HEK293 (cell line): ENCODE results near the gene TRIM62.

Experiments used
- CTCF ChIP-seq: fragments of 450-650 bp; formaldehyde crosslinking; IDR thresholded peaks from 2 replicates; pipeline ENCODE4 v1.5.1; 2016; ENCODE audit warnings: missing biosample characterization, missing genetic modification characterization
- GLI4 ChIP-seq: fragments of 450-650 bp; formaldehyde crosslinking; IDR thresholded peaks from 2 replicates; pipeline ENCODE4 v1.5.1; 2016; ENCODE audit warnings: missing biosample characterization, missing genetic modification characterization
- KLF1 ChIP-seq: fragments of 450-650 bp; formaldehyde crosslinking; IDR thresholded peaks from 2 replicates; pipeline ENCODE4 v1.5.1; 2016; ENCODE audit warnings: missing biosample characterization, missing genetic modification characterization
- KLF8 ChIP-seq: fragments of 450-650 bp; formaldehyde crosslinking; IDR thresholded peaks from 2 replicates; pipeline ENCODE4 v1.5.1; 2016; ENCODE audit warnings: missing biosample characterization, missing genetic modification characterization
- MYNN ChIP-seq: fragments of 450-650 bp; formaldehyde crosslinking; IDR thresholded peaks from 2 replicates; pipeline ENCODE4 v1.5.1; 2016; ENCODE audit warnings: missing biosample characterization, missing genetic modification characterization, borderline replicate concordance
- PATZ1 ChIP-seq: fragments of 450-650 bp; formaldehyde crosslinking; IDR thresholded peaks from 2 replicates; pipeline ENCODE4 v1.5.1; 2016; ENCODE audit warnings: missing biosample characterization, missing genetic modification characterization
- RBAK ChIP-seq: fragments of 450-650 bp; formaldehyde crosslinking; IDR thresholded peaks from 2 replicates; pipeline ENCODE4 v1.5.1; 2016; ENCODE audit warnings: missing biosample characterization, missing genetic modification characterization
- REST ChIP-seq: fragments of 450-650 bp; formaldehyde crosslinking; IDR thresholded peaks from 2 replicates; pipeline ENCODE4 v1.5.1; 2016; ENCODE audit warnings: missing biosample characterization, missing genetic modification characterization
- YY1 ChIP-seq: fragments of 450-650 bp; formaldehyde crosslinking; IDR thresholded peaks from 2 replicates; pipeline ENCODE4 v1.5.1; 2018; ENCODE audit warnings: missing biosample characterization, missing genetic modification characterization
- ZBTB48 ChIP-seq: fragments of 450-650 bp; formaldehyde crosslinking; IDR thresholded peaks from 2 replicates; pipeline ENCODE4 v1.5.1; 2016; ENCODE audit warnings: missing biosample characterization, missing genetic modification characterization
- ZNF133 ChIP-seq: fragments of 450-650 bp; formaldehyde crosslinking; IDR thresholded peaks from 2 replicates; pipeline ENCODE4 v1.5.1; 2016; ENCODE audit warnings: missing biosample characterization, missing genetic modification characterization
- ZNF2 ChIP-seq: fragments of 450-650 bp; formaldehyde crosslinking; IDR thresholded peaks from 2 replicates; pipeline ENCODE4 v1.5.1; 2016; ENCODE audit warnings: missing biosample characterization, missing genetic modification characterization
- ZNF211 ChIP-seq: fragments of 450-650 bp; formaldehyde crosslinking; IDR thresholded peaks from 2 replicates; pipeline ENCODE4 v1.5.1; 2016; ENCODE audit warnings: low read depth, missing biosample characterization, missing genetic modification characterization
- ZNF221 ChIP-seq: fragments of 450-650 bp; formaldehyde crosslinking; IDR thresholded peaks from 2 replicates; pipeline ENCODE4 v1.5.1; 2017; ENCODE audit warnings: missing biosample characterization, missing genetic modification characterization, borderline replicate concordance
- ZNF324 ChIP-seq: fragments of 450-650 bp; formaldehyde crosslinking; IDR thresholded peaks from 2 replicates; pipeline ENCODE4 v1.5.1; 2016; ENCODE audit warnings: missing biosample characterization, missing genetic modification characterization
- ZNF341 ChIP-seq: fragments of 450-650 bp; formaldehyde crosslinking; IDR thresholded peaks from 2 replicates; pipeline ENCODE4; 2016; ENCODE audit warnings: low read depth, missing biosample characterization, missing genetic modification characterization
- ZNF513 ChIP-seq: fragments of 450-650 bp; IDR thresholded peaks from 2 replicates; pipeline ENCODE4 v1.5.1; 2018; ENCODE audit warnings: missing biosample characterization, missing genetic modification characterization
- ZNF555 ChIP-seq: fragments of 450-650 bp; formaldehyde crosslinking; conservative IDR thresholded peaks from 2 replicates; pipeline ENCODE4 v1.5.1; 2017; ENCODE audit warnings: missing biosample characterization, mild to moderate bottlenecking, missing genetic modification characterization, inconsistent platforms
- ZNF561 ChIP-seq: fragments of 450-650 bp; IDR thresholded peaks from 2 replicates; pipeline ENCODE4 v1.5.1; 2018; ENCODE audit warnings: missing biosample characterization, missing genetic modification characterization, borderline replicate concordance
- ZNF600 ChIP-seq: fragments of 450-650 bp; formaldehyde crosslinking; IDR thresholded peaks from 2 replicates; pipeline ENCODE4 v1.5.1; 2016; ENCODE audit warnings: missing biosample characterization, missing genetic modification characterization
- ZNF639 ChIP-seq: fragments of 450-650 bp; formaldehyde crosslinking; IDR thresholded peaks from 2 replicates; pipeline ENCODE4 v1.5.1; 2016; ENCODE audit warnings: missing biosample characterization, missing genetic modification characterization
- ZNF707 ChIP-seq: fragments of 450-650 bp; formaldehyde crosslinking; IDR thresholded peaks from 2 replicates; pipeline ENCODE4 v1.5.1; 2016; ENCODE audit warnings: missing biosample characterization, missing genetic modification characterization
- ZNF747 ChIP-seq: fragments of 450-650 bp; formaldehyde crosslinking; IDR thresholded peaks from 2 replicates; pipeline ENCODE4 v1.5.1; 2016; ENCODE audit warnings: missing biosample characterization, missing genetic modification characterization
- ZNF76 ChIP-seq: fragments of 450-650 bp; formaldehyde crosslinking; IDR thresholded peaks from 2 replicates; pipeline ENCODE4; 2016; ENCODE audit warnings: low read depth, missing biosample characterization, missing genetic modification characterization, borderline replicate concordance
- ZNF768 ChIP-seq: fragments of 450-650 bp; formaldehyde crosslinking; IDR thresholded peaks from 2 replicates; pipeline ENCODE4 v1.5.1; 2018; ENCODE audit warnings: missing biosample characterization, mild to moderate bottlenecking, missing genetic modification characterization
- ZSCAN5A ChIP-seq: fragments of 450-650 bp; formaldehyde crosslinking; IDR thresholded peaks from 2 replicates; pipeline ENCODE4 v1.5.1; 2016; ENCODE audit warnings: missing biosample characterization, missing genetic modification characterization

Gene TRIM62

GRCh38 chr1:33180911-33181890, 642 bp downstream of the TRIM62 start (continued):
- TF ChIP-seq ZNF133 (tag by site-specific recombination) (peak; percentile 12; the same call in 1 of the 2 replicates), ZSCAN5A (tag by site-specific recombination) (0 out of 2 replicates have a peak, but pooled peaks have one; percentile 35), ZNF211 (tag by site-specific recombination) (no peak), ZNF513 (no peak), ZNF600 (tag by site-specific recombination) (peak; percentile 68), CTCF (tag by site-specific recombination) (peak; percentile 91), KLF1 (tag by site-specific recombination) (no peak), YY1 (tag by site-specific recombination) (peak; percentile 36; the same call in 1 of the 2 replicates), ZNF707 (no peak), ZNF324 (tag by site-specific recombination) (no peak), KLF8 (tag by site-specific recombination) (peak; percentile 12; the same call in 1 of the 2 replicates), ZNF561 (peak; percentile 33; the same call in 1 of the 2 replicates), REST (tag by site-specific recombination) (no peak), ZNF341 (tag by site-specific recombination) (no peak), ZNF768 (no peak), MYNN (tag by site-specific recombination) (0 out of 2 replicates have a peak, but pooled peaks have one; percentile 7), ZNF747 (tag by site-specific recombination) (no peak), ZNF221 (no peak), ZNF639 (tag by site-specific recombination) (no peak), ZNF76 (tag by site-specific recombination) (peak; percentile 62; the same call in 1 of the 2 replicates), GLI4 (tag by site-specific recombination) (no peak), ZNF555 (no peak), ZNF2 (tag by site-specific recombination) (0 out of 2 replicates have a peak, but pooled peaks have one; percentile 50), RBAK (tag by site-specific recombination) (no peak), ZBTB48 (peak; percentile 72), PATZ1 (tag by site-specific recombination) (peak; percentile 88)
